Measurements from ENCODE around the gene DOK5.

The DOK5 gene

GRCh38 chr20:54651252-54651651, 175.9 kb downstream of the DOK5 start:
- DNase-seq: no peak

GRCh38 chr20:54654450-54654849, 179.1 kb downstream of the DOK5 start:
- DNase-seq: no peak

GRCh38 chr20:54657268-54657826, 182.0 kb downstream of the DOK5 start:
- DNase-seq: peak; percentile 7

GRCh38 chr20:54658525-54658924, 183.1 kb downstream of the DOK5 start:
- DNase-seq: no peak

GRCh38 chr20:54661265-54661664, 185.9 kb downstream of the DOK5 start:
- no peak for DNase-seq

- DNase-seq: no peak
Observed at GRCh38 chr20:54661880-54662465, 186.6 kb downstream of the DOK5 start.

GRCh38 chr20:54665812-54666211, 190.4 kb downstream of the DOK5 start:
- DNase-seq: no peak

GRCh38 chr20:54668271-54669039, 193.1 kb downstream of the DOK5 start:
- peak; percentile 4 for DNase-seq

- DNase-seq: no peak
Observed at GRCh38 chr20:54669040-54669363, 193.6 kb downstream of the DOK5 start.

- no peak for DNase-seq
Observed at GRCh38 chr20:54678253-54678652, 202.9 kb downstream of the DOK5 start.

GRCh38 chr20:54680439-54680838, 205.0 kb downstream of the DOK5 start:
- no peak for DNase-seq

- DNase-seq: peak; percentile 51
Observed at GRCh38 chr20:54680872-54681619, 205.7 kb downstream of the DOK5 start.

- DNase-seq: no peak
Observed at GRCh38 chr20:54681869-54682268, 206.5 kb downstream of the DOK5 start.

GRCh38 chr20:54688476-54688875, 213.1 kb downstream of the DOK5 start:
- DNase-seq: no peak

- no peak for DNase-seq
Observed at GRCh38 chr20:54690323-54690722, 214.9 kb downstream of the DOK5 start.

- no peak for DNase-seq
Observed at GRCh38 chr20:54691327-54691726, 215.9 kb downstream of the DOK5 start.

GRCh38 chr20:54692168-54692887, 216.9 kb downstream of the DOK5 start:
- DNase-seq: peak; percentile 3

GRCh38 chr20:54694516-54694915, 219.1 kb downstream of the DOK5 start:
- DNase-seq: no peak

- no peak for DNase-seq
Observed at GRCh38 chr20:54698373-54698772, 223.0 kb downstream of the DOK5 start.
